ENCODE results near the gene EIF6.
A peak's percentile ranks its signal among the peaks of the same experiment; 100 is the strongest.

The EIF6 gene

DNA sequence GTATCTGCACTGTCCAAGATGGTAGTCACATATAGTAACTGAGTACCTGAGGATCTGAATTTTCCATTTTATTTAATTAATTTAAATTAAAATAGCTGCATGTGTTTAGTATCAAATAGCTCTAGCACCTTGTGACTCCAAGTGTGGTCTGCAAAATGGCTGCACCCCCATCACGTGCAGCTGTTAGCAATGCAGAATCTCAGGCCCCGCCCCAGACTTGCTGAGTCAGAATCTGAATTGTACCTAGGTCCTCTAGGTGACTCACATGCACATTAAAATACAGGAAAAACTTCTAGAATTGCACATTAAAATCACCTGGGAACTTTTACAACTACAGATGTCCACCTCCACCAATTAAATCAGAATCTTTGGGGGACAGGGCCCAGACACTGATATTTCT, 26.8 kb upstream of the EIF6 start:
- H3K27me3 ChIP-seq (ENCODE audit: control insufficient read depth in 1 of 2, insufficient read depth in 2 of 2, low read length in 2 of 2), result no peaks in the 10 kb centered on the region
- H3K27ac ChIP-seq (ENCODE audit: low read depth, low read length), result no peak overlapping the region
- peaks cover 35% of the 10 kb centered on the region for H3K4me1 ChIP-seq (ENCODE audit: insufficient read depth, low read length)
- H3K9ac ChIP-seq (ENCODE audit: low read length), result no peak overlapping the region
- peaks cover 4% of the 10 kb centered on the region for H3K36me3 ChIP-seq (ENCODE audit: insufficient read depth, low read length)
- no peaks in the 10 kb centered on the region for H3K9me3 ChIP-seq (ENCODE audit: low read length)
- H3K4me3 ChIP-seq (ENCODE audit: low read depth in 1 of 2, low read length in 2 of 2), result no peak overlapping the region

DNA sequence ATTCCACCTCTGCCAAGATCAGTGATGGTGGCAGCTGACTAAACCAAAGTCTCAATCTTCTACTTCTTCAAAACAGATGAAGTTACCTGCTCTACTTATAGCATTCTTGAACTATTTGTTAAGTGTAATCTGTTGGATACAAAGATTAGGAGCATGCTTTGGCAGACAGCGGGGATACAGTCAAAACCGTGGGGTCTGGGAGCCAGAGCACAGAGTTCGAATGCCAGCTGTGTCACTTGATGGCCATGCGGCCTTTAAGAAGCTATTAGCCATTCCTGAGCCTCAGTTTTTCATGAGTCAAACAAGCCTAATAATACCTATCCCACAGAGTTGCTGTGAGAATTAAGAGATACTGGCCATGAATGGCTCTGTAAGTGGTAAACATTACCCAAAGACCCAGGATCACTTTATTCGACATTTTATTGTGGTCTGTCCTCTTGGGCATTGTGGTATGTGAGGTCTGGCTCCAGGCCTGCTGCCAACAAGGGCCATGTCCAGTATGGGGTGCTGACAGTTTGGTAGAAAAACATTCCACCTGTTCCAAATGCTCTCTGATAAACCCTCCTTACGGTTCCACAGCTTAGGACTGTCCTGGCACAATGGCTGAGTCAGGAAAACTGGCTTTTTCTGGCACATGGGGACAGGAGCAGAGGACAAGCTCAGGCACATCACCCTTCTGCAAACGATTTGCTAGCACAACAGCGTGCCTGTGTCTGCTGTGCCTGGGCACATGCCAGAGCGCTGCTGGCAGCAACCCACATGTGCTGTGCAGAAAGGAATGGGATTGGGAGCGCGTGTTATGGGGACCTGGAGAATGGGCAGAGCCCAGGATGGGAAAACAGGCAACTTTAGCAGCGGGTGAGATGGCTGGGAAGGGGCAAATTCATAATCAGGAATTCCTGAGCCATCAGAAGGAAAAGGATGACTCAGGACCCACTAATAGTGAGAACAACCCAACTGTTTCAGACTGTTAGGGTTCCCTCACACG, 23.4 kb upstream of the EIF6 start:
- H3K9ac ChIP-seq (ENCODE audit: low read length), result no peak overlapping the region
- H3K27me3 ChIP-seq (ENCODE audit: control insufficient read depth in 1 of 2, insufficient read depth in 2 of 2, low read length in 2 of 2), result no peaks in the 10 kb centered on the region
- peak overlapping the region; percentile 64 for H3K27ac ChIP-seq (ENCODE audit: low read depth, low read length)
- peaks cover 47% of the 10 kb centered on the region for H3K4me1 ChIP-seq (ENCODE audit: insufficient read depth, low read length)
- no peaks in the 10 kb centered on the region for H3K9me3 ChIP-seq (ENCODE audit: low read length)
- no peak overlapping the region for H3K4me3 ChIP-seq (ENCODE audit: low read depth in 1 of 2, low read length in 2 of 2)
- H3K36me3 ChIP-seq (ENCODE audit: insufficient read depth, low read length), result peaks cover 8% of the 10 kb centered on the region

DNA sequence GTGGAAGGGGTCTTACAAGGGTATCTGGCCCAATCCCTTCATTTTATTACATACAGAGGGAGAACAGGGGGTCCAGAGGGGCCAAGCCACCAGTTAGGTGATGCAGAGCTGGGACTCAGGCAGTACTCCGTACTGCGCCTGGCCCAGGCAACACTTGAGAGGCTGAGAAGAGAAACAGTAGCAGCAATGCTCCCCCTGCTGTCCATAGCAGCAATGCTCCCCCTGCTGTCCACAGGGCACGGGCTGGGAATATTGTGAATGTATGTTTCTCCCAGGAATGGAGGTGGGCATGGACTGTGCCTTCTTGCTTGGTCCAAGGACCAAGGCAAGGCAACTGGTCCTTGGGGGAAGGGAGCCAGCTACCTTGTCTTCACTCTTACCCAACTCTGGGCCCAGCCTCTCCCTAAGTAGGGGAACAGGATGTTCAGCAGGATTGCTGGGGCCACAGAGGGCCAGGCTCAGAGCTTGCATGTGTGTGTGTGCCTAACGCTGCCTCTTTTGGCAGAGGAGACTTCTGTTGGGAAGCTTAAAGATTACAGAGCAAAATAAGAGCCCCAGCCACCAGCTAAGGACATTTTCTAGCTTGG, 22.5 kb upstream of the EIF6 start:
- Histone ChIP-seq H3K27me3 (ENCODE audit: control insufficient read depth in 1 of 2, insufficient read depth in 2 of 2, low read length in 2 of 2) (no peaks in the 10 kb centered on the region), H3K9ac (ENCODE audit: low read length) (no peak overlapping the region), H3K27ac (ENCODE audit: low read depth, low read length) (peak overlapping the region; percentile 64), H3K4me3 (ENCODE audit: low read depth in 1 of 2, low read length in 2 of 2) (no peak overlapping the region), H3K4me1 (ENCODE audit: insufficient read depth, low read length) (peaks cover 57% of the 10 kb centered on the region), H3K9me3 (ENCODE audit: low read length) (no peaks in the 10 kb centered on the region), H3K36me3 (ENCODE audit: insufficient read depth, low read length) (peaks cover 8% of the 10 kb centered on the region)

DNA sequence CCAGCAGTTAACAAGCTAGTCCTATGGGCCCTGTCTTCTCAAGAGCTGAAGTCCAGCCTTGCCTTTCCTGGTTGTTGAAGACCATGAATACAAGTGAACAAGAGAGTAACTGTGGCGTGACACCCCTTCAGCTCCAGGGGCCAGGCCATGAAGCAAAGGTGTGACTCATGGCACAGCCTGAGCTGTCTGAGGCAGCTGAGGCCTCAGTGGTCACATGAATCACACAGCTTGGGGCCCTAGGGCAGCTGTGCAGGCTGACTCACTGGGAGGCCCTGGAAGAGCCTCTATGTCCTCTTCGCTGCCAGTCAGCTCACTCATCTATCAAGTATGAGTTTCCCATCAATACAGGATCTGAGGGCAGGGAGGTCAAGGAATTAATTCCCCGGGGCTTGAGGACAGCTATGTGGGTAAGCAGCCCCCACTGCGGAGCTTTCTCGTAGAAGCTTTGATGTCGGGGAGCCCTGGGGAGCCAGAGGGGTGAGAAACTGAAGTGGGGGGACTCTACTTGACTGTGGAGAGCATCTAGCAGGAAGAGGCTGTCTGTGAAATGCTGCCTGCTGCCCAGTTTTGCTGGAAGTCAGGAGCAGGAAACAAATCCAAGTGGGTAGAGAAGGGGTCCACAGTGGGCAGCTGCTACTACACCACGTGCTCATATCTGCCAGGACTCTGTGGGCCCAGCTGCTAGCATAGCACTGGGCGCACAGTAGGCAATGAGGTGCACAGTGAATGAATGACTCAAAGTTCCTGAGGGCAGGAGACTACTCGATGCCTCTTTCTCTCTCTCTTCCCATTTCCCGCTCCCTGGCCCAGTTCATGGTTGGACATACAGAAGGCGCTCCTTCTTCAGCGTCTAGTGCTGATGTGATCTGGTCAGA, 21.3 kb upstream of the EIF6 start:
- Histone ChIP-seq H3K9me3 (ENCODE audit: low read length) (no peaks in the 10 kb centered on the region), H3K4me1 (ENCODE audit: insufficient read depth, low read length) (peaks cover 61% of the 10 kb centered on the region), H3K4me3 (ENCODE audit: low read depth in 1 of 2, low read length in 2 of 2) (no peak overlapping the region), H3K36me3 (ENCODE audit: insufficient read depth, low read length) (peaks cover 8% of the 10 kb centered on the region), H3K27ac (ENCODE audit: low read depth, low read length) (peak overlapping the region; percentile 64), H3K9ac (ENCODE audit: low read length) (no peak overlapping the region), H3K27me3 (ENCODE audit: control insufficient read depth in 1 of 2, insufficient read depth in 2 of 2, low read length in 2 of 2) (no peaks in the 10 kb centered on the region)

DNA sequence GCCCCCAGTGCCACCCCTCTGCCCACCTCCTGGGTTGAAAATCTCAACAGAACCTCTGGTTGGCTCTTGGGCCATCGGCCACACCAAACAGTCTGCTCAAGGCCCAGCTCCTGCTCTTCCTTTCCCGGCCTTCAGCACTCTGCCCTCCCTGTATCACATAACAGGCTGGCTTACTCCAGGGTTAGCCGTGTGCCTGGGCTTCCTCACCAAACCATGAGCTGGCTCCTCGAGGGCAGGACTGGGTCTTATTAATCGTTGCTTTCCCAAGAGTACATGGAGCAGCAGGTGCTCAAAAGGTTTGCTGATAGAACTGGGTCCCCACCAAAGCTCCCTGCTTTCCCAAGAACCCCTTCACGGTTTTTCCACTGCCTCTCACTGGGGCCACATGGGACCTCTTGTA, 20.4 kb upstream of the EIF6 start:
- no peaks in the 10 kb centered on the region for H3K9me3 ChIP-seq (ENCODE audit: low read length)
- H3K27me3 ChIP-seq (ENCODE audit: control insufficient read depth in 1 of 2, insufficient read depth in 2 of 2, low read length in 2 of 2), result no peaks in the 10 kb centered on the region
- H3K4me3 ChIP-seq (ENCODE audit: low read depth in 1 of 2, low read length in 2 of 2), result no peak overlapping the region
- H3K4me1 ChIP-seq (ENCODE audit: insufficient read depth, low read length), result peaks cover 61% of the 10 kb centered on the region
- no peak overlapping the region for H3K9ac ChIP-seq (ENCODE audit: low read length)
- H3K27ac ChIP-seq (ENCODE audit: low read depth, low read length), result no peak overlapping the region
- H3K36me3 ChIP-seq (ENCODE audit: insufficient read depth, low read length), result peaks cover 8% of the 10 kb centered on the region

DNA sequence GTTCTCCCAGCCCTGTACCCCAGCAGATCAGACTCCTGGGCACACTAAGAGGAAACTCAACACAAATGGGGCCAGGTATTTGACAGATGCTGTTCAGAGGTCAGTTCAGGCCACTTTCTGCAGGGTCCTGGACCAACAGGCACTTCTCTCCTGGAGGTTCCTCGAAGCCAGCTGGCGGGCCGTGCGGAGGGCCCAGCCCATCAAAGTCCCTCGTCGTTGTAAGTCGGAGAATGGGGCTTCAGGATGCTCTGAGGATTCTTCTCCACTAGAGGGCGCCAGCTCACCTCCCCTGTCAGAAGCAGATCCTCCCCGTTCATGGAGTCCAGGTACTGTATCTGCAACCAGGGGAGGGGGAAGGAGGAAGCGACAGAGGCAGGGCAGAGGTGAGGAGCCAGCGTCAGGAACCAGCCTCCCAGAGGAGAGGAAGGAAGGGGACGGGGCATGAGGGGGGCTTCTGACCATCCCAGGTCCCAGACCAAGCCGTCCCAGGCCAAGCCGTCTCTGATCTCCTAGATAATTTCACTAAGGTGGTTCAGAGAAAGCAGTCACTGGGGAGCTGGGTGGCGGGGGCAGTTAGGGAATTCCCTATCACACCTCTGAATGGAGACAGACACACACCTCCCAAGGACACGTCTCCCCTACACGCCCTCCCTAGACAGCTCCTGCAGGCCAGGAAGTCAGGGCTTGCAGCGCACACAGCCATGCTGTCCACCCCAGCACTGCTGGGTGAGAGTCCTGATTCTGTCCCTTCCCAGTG, 19.3 kb upstream of the EIF6 start:
- peaks cover 8% of the 10 kb centered on the region for H3K36me3 ChIP-seq (ENCODE audit: insufficient read depth, low read length)
- peak overlapping the region; percentile 37 for H3K27ac ChIP-seq (ENCODE audit: low read depth, low read length)
- H3K4me1 ChIP-seq (ENCODE audit: insufficient read depth, low read length), result peaks cover 61% of the 10 kb centered on the region
- H3K4me3 ChIP-seq (ENCODE audit: low read depth in 1 of 2, low read length in 2 of 2), result no peak overlapping the region
- no peaks in the 10 kb centered on the region for H3K9me3 ChIP-seq (ENCODE audit: low read length)
- no peaks in the 10 kb centered on the region for H3K27me3 ChIP-seq (ENCODE audit: control insufficient read depth in 1 of 2, insufficient read depth in 2 of 2, low read length in 2 of 2)
- H3K9ac ChIP-seq (ENCODE audit: low read length), result no peak overlapping the region

DNA sequence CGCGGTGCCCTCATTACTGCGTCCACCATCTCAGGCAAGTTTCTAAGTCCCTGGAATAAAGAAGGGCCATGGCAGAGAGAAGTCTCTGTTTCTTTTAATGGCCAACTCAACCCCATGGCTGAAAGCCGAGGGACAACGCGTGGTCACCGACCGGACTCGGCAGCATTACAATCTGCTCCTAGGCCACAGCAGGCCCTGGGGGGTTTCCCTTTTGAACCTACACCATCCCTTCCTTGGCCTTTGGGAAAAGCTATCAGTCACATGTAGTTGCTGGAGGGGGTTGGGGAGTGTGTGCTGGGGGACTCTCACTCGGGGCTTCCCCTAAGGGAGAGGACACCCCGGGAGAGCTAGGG, 18.8 kb upstream of the EIF6 start:
- H3K9me3 ChIP-seq (ENCODE audit: low read length), result no peaks in the 10 kb centered on the region
- H3K4me3 ChIP-seq (ENCODE audit: low read depth in 1 of 2, low read length in 2 of 2), result no peak overlapping the region
- H3K9ac ChIP-seq (ENCODE audit: low read length), result no peak overlapping the region
- H3K36me3 ChIP-seq (ENCODE audit: insufficient read depth, low read length), result peaks cover 8% of the 10 kb centered on the region
- no peaks in the 10 kb centered on the region for H3K27me3 ChIP-seq (ENCODE audit: control insufficient read depth in 1 of 2, insufficient read depth in 2 of 2, low read length in 2 of 2)
- H3K4me1 ChIP-seq (ENCODE audit: insufficient read depth, low read length), result peaks cover 56% of the 10 kb centered on the region
- H3K27ac ChIP-seq (ENCODE audit: low read depth, low read length), result peak overlapping the region; percentile 37

DNA sequence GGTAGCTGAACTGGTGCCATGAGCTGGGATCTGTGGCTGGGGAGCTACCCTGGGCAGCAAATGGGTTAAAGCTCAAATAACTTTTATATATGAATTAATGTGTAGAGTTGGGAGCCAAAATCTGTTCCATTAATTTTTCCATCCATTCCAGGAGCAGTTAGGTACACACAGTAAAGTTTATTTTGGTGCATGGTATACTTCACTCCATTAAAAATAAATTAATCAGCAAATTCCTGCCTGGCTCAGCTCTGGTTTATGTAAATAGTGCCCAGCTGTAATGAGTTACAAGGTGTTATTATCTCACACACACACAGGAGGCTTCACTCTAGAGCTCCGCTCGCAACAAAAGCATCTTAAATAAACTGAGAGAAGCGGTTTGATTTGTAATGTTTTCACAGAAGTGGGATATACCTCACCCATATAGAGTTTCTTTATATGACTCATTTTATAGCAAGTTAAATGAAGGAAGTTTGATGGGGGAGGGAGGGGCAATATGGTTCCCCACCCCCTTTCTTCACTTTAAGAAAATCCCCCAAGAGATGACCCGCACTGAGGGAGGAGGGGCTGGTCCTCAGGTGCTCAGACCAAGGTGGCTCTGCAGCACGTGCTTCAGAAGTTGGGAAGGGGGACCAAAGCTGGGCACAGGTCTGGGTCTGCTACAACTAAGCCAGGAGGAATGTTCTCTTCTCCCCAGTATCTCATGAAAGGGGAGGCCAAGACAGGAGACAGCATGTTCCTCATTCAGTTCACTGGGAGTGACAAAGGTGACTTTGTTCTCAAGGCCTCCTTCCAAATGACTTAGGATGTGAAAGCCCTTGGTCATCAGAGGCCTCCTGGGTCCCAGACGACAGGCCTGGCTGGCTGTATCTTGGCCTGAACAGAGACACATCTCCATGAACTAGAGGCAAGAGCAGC, 18.1 kb upstream of the EIF6 start:
- H3K27me3 ChIP-seq (ENCODE audit: control insufficient read depth in 1 of 2, insufficient read depth in 2 of 2, low read length in 2 of 2), result no peaks in the 10 kb centered on the region
- no peak overlapping the region for H3K9ac ChIP-seq (ENCODE audit: low read length)
- H3K4me3 ChIP-seq (ENCODE audit: low read depth in 1 of 2, low read length in 2 of 2), result no peak overlapping the region
- H3K9me3 ChIP-seq (ENCODE audit: low read length), result no peaks in the 10 kb centered on the region
- H3K4me1 ChIP-seq (ENCODE audit: insufficient read depth, low read length), result peaks cover 49% of the 10 kb centered on the region
- peak overlapping the region; percentile 37 for H3K27ac ChIP-seq (ENCODE audit: low read depth, low read length)
- peaks cover 8% of the 10 kb centered on the region for H3K36me3 ChIP-seq (ENCODE audit: insufficient read depth, low read length)

DNA sequence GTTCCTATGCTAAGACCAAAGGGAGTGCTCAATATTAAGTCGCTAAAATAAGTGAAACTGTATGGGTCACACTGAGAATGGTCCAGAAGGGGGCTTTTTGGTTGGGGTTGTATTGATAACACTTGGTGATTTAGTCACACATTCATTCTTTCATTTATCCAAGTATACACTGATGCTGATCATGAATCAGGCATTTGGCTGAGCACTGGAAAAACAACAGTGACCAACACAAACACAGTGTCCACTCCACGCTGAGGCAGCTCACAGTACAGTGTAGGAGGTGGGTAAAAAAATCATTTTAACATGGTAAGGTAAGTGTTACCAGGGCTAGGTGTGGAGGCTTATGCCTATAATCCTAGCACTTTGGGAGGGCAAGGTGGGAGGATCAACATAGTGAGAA, 16.9 kb upstream of the EIF6 start:
- Histone ChIP-seq H3K36me3 (ENCODE audit: insufficient read depth, low read length) (peaks cover 4% of the 10 kb centered on the region), H3K9ac (ENCODE audit: low read length) (no peak overlapping the region), H3K9me3 (ENCODE audit: low read length) (no peaks in the 10 kb centered on the region), H3K27me3 (ENCODE audit: control insufficient read depth in 1 of 2, insufficient read depth in 2 of 2, low read length in 2 of 2) (no peaks in the 10 kb centered on the region), H3K27ac (ENCODE audit: low read depth, low read length) (no peak overlapping the region), H3K4me1 (ENCODE audit: insufficient read depth, low read length) (peaks cover 37% of the 10 kb centered on the region), H3K4me3 (ENCODE audit: low read depth in 1 of 2, low read length in 2 of 2) (no peak overlapping the region)
